Measurements from ENCODE around the gene NNAT. TPM values are rescaled to one million over a fixed set of nuclear protein-coding genes. Genes with fewer than 3 reads are reported as not detected.

Gene NNAT
- total and polyA plus RNA-seq, 4 donors = 0.09 to 0.24 TPM; not detected in 2

- peaks cover 2 to 33% (median 14%) of the 10 kb centered on the region in 4 donors for H3K36me3 ChIP-seq (ENCODE audit: control insufficient read depth in 4 of 4, insufficient read depth in 3 of 4, low read depth in 1 of 4, low read length in 3 of 4)
- no peak overlapping the region for H3K27ac ChIP-seq (ENCODE audit: low read depth in 1 of 2, low read length in 2 of 2)
- TF ChIP-seq RAD21 (IDR thresholded peaks at IDR 0.05) (no peak), NR2F2 (IDR thresholded peaks at IDR 0.05) (peak; percentile 37), FOXA2 (IDR thresholded peaks at IDR 0.05) (peak; percentile 35)
- no peak for DNase-seq (ENCODE audit: low spot score)
- peaks cover 19 to 51% (median 33%) of the 10 kb centered on the region in 4 donors for H3K4me1 ChIP-seq (ENCODE audit: control insufficient read depth in 4 of 4, insufficient read depth in 4 of 4, low read length in 3 of 4)
- H3K9me3 ChIP-seq (ENCODE audit: control insufficient read depth in 4 of 4, low read length in 3 of 4) = no peaks in the 10 kb centered on the region
- no peaks in the 10 kb centered on the region for H3K27me3 ChIP-seq (ENCODE audit: control insufficient read depth in 4 of 4, insufficient read depth in 4 of 4, low read length in 3 of 4)
- H3K4me3 ChIP-seq (ENCODE audit: low read depth in 1 of 3, low read length in 3 of 3) = no peak overlapping the region
- no peak overlapping the region for H3K9ac ChIP-seq (ENCODE audit: low read depth in 1 of 2, low read length in 2 of 2)
- 62% methylated on average over 30 of the region's 30 CpGs for WGBS
Measured at GRCh38 chr20:37518606-37519507, 2.2 kb upstream of the NNAT start.

- Histone ChIP-seq H3K36me3 (ENCODE audit: control insufficient read depth in 4 of 4, insufficient read depth in 3 of 4, low read depth in 1 of 4, low read length in 3 of 4) (peaks cover 2 to 30% (median 5%) of the 10 kb centered on the region in 4 donors), H3K27ac (ENCODE audit: low read depth in 1 of 2, low read length in 2 of 2) (no peak overlapping the region), H3K4me1 (ENCODE audit: control insufficient read depth in 4 of 4, insufficient read depth in 4 of 4, low read length in 3 of 4) (peaks cover 19 to 60% (median 41%) of the 10 kb centered on the region in 4 donors), H3K9me3 (ENCODE audit: control insufficient read depth in 4 of 4, low read length in 3 of 4) (no peaks in the 10 kb centered on the region), H3K27me3 (ENCODE audit: control insufficient read depth in 4 of 4, insufficient read depth in 4 of 4, low read length in 3 of 4) (no peaks in the 10 kb centered on the region), H3K4me3 (ENCODE audit: low read depth in 1 of 3, low read length in 3 of 3) (no peak overlapping the region), H3K9ac (ENCODE audit: low read depth in 1 of 2, low read length in 2 of 2) (no peak overlapping the region)
- 72% methylated on average over 39 of the region's 39 CpGs for WGBS
- no peak for DNase-seq (ENCODE audit: low spot score)
- TF ChIP-seq FOXA2 (IDR thresholded peaks at IDR 0.05) = no peak
Measured at GRCh38 chr20:37519508-37520418, 1.3 kb upstream of the NNAT start.

- Histone ChIP-seq H3K9ac (ENCODE audit: low read depth in 1 of 2, low read length in 2 of 2) (no peak overlapping the region), H3K4me1 (ENCODE audit: control insufficient read depth in 4 of 4, insufficient read depth in 4 of 4, low read length in 3 of 4) (peaks cover 24 to 67% (median 48%) of the 10 kb centered on the region in 4 donors), H3K27ac (ENCODE audit: low read depth in 1 of 2, low read length in 2 of 2) (no peak overlapping the region), H3K4me3 (ENCODE audit: low read depth in 1 of 3, low read length in 3 of 3) (no peak overlapping the region), H3K9me3 (ENCODE audit: control insufficient read depth in 4 of 4, low read length in 3 of 4) (no peaks in the 10 kb centered on the region), H3K27me3 (ENCODE audit: control insufficient read depth in 4 of 4, insufficient read depth in 4 of 4, low read length in 3 of 4) (no peaks in the 10 kb centered on the region), H3K36me3 (ENCODE audit: control insufficient read depth in 4 of 4, insufficient read depth in 3 of 4, low read depth in 1 of 4, low read length in 3 of 4) (peaks cover 0 to 22% (median 3%) of the 10 kb centered on the region in 4 donors)
- no peak for TF ChIP-seq NR2F2 (IDR thresholded peaks at IDR 0.05)
- no peak for TF ChIP-seq CTCF (IDR thresholded peaks at IDR 0.05; ENCODE audit: low read depth, low read length, missing input control)
- TF ChIP-seq TAF1 (conservative IDR thresholded peaks at IDR 0.05) = no peak
- TF ChIP-seq JUND (IDR thresholded peaks at IDR 0.05) = no peak
- no peak for TF ChIP-seq HNF4G (IDR thresholded peaks at IDR 0.05)
- TF ChIP-seq ZBTB33 (IDR thresholded peaks at IDR 0.05) = no peak
- TF ChIP-seq YY1 (IDR thresholded peaks at IDR 0.05) = no peak
- TF ChIP-seq EGR1 (IDR thresholded peaks at IDR 0.05; ENCODE audit: low read depth in 2 of 2) = no peak
- TF ChIP-seq RAD21 (IDR thresholded peaks at IDR 0.05) = no peak
- no peak for TF ChIP-seq SP1 (IDR thresholded peaks at IDR 0.05)
- TF ChIP-seq FOXA2 (IDR thresholded peaks at IDR 0.05) = no peak
- TF ChIP-seq ATF3 (IDR thresholded peaks at IDR 0.05) = no peak
- no peak for TF ChIP-seq RXRA (IDR thresholded peaks at IDR 0.05)
- WGBS = 90% methylated on average over 24 of the region's 24 CpGs
- no peak for DNase-seq (ENCODE audit: low spot score)
Measured at GRCh38 chr20:37520419-37520955, 563 bp upstream of the NNAT start.
